BLaER1 (cell line): ENCODE measurements around the gene HPF1.
"Not testable (repeated sequence)": the region's sequence is repeated elsewhere in the genome, so short reads cannot be mapped to it uniquely, and the experiment has no call there.

Experiments
- H3K27ac ChIP-seq: shearing (Covaris generic); formaldehyde crosslinking; 2 replicates; pipeline ENCODE4 v1.8.1; 2022
- H3K27me3 ChIP-seq: shearing (Covaris generic); formaldehyde crosslinking; 2 replicates; pipeline ENCODE4 v1.8.1; 2022
- H3K36me3 ChIP-seq: shearing (Covaris generic); formaldehyde crosslinking; 2 replicates; pipeline ENCODE4 v1.8.1; 2022
- H3K4me1 ChIP-seq: shearing (Covaris generic); formaldehyde crosslinking; 2 replicates; pipeline ENCODE4 v1.8.1; 2022
- H3K4me2 ChIP-seq: shearing (Covaris generic); formaldehyde crosslinking; 2 replicates; pipeline ENCODE4 v1.8.1; 2022
- H3K4me3 ChIP-seq: shearing (Covaris generic); formaldehyde crosslinking; 2 replicates; pipeline ENCODE4 v1.8.1; 2022
- H3K9ac ChIP-seq: shearing (Covaris generic); formaldehyde crosslinking; 2 replicates; pipeline ENCODE4 v1.8.1; 2022
- H3K9me3 ChIP-seq: shearing (Covaris generic); formaldehyde crosslinking; 2 replicates; pipeline ENCODE4 v1.8.1; 2022
- H4K20me1 ChIP-seq: shearing (Covaris generic); formaldehyde crosslinking; 2 replicates; pipeline ENCODE4 v1.8.1; 2022
- Cebpa-rat ChIP-seq: shearing (Covaris generic); IDR thresholded peaks from 2 replicates; pipeline ENCODE4 v1.8.1; 2022

Gene HPF1

DNA sequence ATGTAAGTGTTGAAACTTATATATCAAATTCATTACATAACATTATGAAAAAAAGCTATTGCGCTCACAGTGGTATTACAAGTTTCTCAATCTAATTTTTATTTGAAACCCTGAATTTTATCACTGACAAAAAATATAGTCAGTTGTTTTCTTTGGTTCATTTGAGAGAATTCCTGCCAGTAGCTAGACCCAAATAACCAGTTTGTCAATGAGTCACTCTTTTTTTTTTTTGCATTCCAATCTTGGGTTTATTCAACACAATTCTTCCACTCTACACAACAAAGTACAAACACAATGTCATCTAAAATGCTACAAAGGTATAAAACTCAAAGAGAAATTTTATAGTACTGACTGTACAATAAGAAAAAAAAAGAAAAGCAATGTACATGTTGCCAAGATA lies 13.1 kb downstream of the HPF1 start:
- H3K4me3 ChIP-seq, result no peak overlapping the region
- H3K9ac ChIP-seq, result no peak overlapping the region
- no peak overlapping the region for H3K27ac ChIP-seq
- no peaks in the 10 kb centered on the region for H3K4me1 ChIP-seq
- H3K9me3 ChIP-seq, result no peaks in the 10 kb centered on the region
- peaks cover 39% of the 10 kb centered on the region for H3K36me3 ChIP-seq
- H4K20me1 ChIP-seq, result no peaks in the 10 kb centered on the region
- no peak for TF ChIP-seq Cebpa-rat
- H3K27me3 ChIP-seq, result no peaks in the 10 kb centered on the region
- H3K4me2 ChIP-seq, result no peak overlapping the region

- no peaks in the 10 kb centered on the region for H4K20me1 ChIP-seq
- H3K36me3 ChIP-seq, result peaks cover 43% of the 10 kb centered on the region
- peak; percentile 78; the same call in 1 of the 2 replicates for TF ChIP-seq Cebpa-rat
- H3K9me3 ChIP-seq, result no peaks in the 10 kb centered on the region
- H3K9ac ChIP-seq, result no peak overlapping the region
- no peaks in the 10 kb centered on the region for H3K27me3 ChIP-seq
- no peak overlapping the region for H3K4me3 ChIP-seq
- H3K4me1 ChIP-seq, result no peaks in the 10 kb centered on the region
- H3K27ac ChIP-seq, result no peak overlapping the region
- no peak overlapping the region for H3K4me2 ChIP-seq
Measured at GRCh38 chr4:169741569-169741968, 16.2 kb downstream of the HPF1 start.

GRCh38 chr4:169738604-169739003 lies 19.1 kb downstream of the HPF1 start:
- H4K20me1 ChIP-seq, H3K27me3 ChIP-seq, H3K4me3 ChIP-seq, H3K4me2 ChIP-seq, H3K9ac ChIP-seq, H3K4me1 ChIP-seq, H3K27ac ChIP-seq, H3K9me3 ChIP-seq: not testable (repeated sequence)
- peaks cover 55% of the 10 kb centered on the region for H3K36me3 ChIP-seq

DNA sequence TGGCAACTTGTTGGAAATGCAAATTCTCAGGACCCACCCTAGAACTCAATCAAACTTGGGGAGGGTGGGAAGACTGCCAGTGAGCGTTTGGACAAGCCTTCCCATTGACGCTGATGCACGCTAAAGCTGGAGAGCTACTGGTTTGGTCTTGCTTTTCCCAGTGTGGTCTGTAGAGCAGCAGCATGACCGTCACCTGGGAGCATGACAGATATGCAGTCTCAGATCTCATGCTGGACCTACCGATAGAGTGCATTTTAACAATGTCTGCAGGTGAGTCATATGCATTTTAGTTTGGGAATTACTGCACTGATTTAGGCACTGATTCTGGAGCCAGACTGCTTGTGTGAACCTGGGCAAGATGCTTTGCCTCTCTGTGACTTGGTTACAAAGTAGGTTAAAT lies 27.2 kb downstream of the HPF1 start:
- Histone ChIP-seq H3K9ac (no peak overlapping the region), H3K27me3 (no peaks in the 10 kb centered on the region), H3K4me3 (no peak overlapping the region), H3K9me3 (no peaks in the 10 kb centered on the region), H3K36me3 (peaks cover 61% of the 10 kb centered on the region), H3K4me1 (no peaks in the 10 kb centered on the region), H3K4me2 (no peak overlapping the region), H4K20me1 (no peaks in the 10 kb centered on the region), H3K27ac (no peak overlapping the region)
- no peak for TF ChIP-seq Cebpa-rat

GRCh38 chr4:169727616-169728015 lies 30.1 kb downstream of the HPF1 start:
- Histone ChIP-seq H4K20me1 (no peaks in the 10 kb centered on the region), H3K27ac (no peak overlapping the region), H3K4me1 (no peaks in the 10 kb centered on the region), H3K27me3 (no peaks in the 10 kb centered on the region), H3K4me3 (no peak overlapping the region), H3K9ac (no peak overlapping the region), H3K4me2 (no peak overlapping the region), H3K36me3 (peaks cover 49% of the 10 kb centered on the region), H3K9me3 (no peaks in the 10 kb centered on the region)
- TF ChIP-seq Cebpa-rat, result no peak

GRCh38 chr4:169724260-169724659 lies 33.5 kb downstream of the HPF1 start:
- no peaks in the 10 kb centered on the region for H4K20me1 ChIP-seq
- no peaks in the 10 kb centered on the region for H3K9me3 ChIP-seq
- no peaks in the 10 kb centered on the region for H3K4me1 ChIP-seq
- H3K9ac ChIP-seq, result no peak overlapping the region
- no peaks in the 10 kb centered on the region for H3K27me3 ChIP-seq
- TF ChIP-seq Cebpa-rat, result no peak
- H3K36me3 ChIP-seq, result peaks cover 44% of the 10 kb centered on the region
- H3K27ac ChIP-seq, result no peak overlapping the region
- no peak overlapping the region for H3K4me3 ChIP-seq
- H3K4me2 ChIP-seq, result no peak overlapping the region

- H3K9ac ChIP-seq, result no peak overlapping the region
- no peak overlapping the region for H3K27ac ChIP-seq
- H4K20me1 ChIP-seq, result no peaks in the 10 kb centered on the region
- no peak for TF ChIP-seq Cebpa-rat
- H3K4me1 ChIP-seq, result no peaks in the 10 kb centered on the region
- no peak overlapping the region for H3K4me2 ChIP-seq
- no peaks in the 10 kb centered on the region for H3K27me3 ChIP-seq
- no peaks in the 10 kb centered on the region for H3K9me3 ChIP-seq
- peaks cover 39% of the 10 kb centered on the region for H3K36me3 ChIP-seq
- no peak overlapping the region for H3K4me3 ChIP-seq
Measured at GRCh38 chr4:169723207-169723965, 34.4 kb downstream of the HPF1 start.

DNA sequence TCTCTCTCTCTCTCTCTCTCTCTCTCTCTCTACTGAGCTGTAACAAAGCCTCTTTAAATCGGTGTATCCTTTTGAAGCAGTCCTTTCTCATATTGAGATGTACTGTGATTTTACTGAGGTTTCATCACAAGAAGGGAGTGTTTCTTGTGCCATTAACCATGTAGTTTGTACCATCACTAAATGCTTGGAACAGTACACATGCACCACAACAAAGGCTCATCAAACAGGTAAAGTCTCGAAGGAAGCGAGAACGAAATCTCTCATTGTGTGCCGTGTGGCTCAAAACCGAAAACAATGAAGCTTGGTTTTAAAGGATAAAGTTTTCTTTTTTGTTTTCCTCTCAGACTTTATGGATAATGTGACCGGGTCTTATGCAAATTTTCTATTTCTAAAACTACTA lies 37.2 kb downstream of the HPF1 start:
- no peaks in the 10 kb centered on the region for H3K9me3 ChIP-seq
- H3K4me1 ChIP-seq, result no peaks in the 10 kb centered on the region
- H4K20me1 ChIP-seq, result no peaks in the 10 kb centered on the region
- H3K4me2 ChIP-seq, result no peak overlapping the region
- H3K36me3 ChIP-seq, result peaks cover 32% of the 10 kb centered on the region; the same call in 1 of the 2 replicates
- TF ChIP-seq Cebpa-rat, result no peak
- H3K9ac ChIP-seq, result no peak overlapping the region
- H3K27me3 ChIP-seq, result no peaks in the 10 kb centered on the region
- no peak overlapping the region for H3K27ac ChIP-seq
- no peak overlapping the region for H3K4me3 ChIP-seq

- no peaks in the 10 kb centered on the region for H3K27me3 ChIP-seq
- H3K9ac ChIP-seq, result no peak overlapping the region
- no peaks in the 10 kb centered on the region for H3K4me1 ChIP-seq
- H3K36me3 ChIP-seq, result peaks cover 41% of the 10 kb centered on the region
- H3K4me3 ChIP-seq, result no peak overlapping the region
- no peaks in the 10 kb centered on the region for H4K20me1 ChIP-seq
- H3K27ac ChIP-seq, result no peak overlapping the region
- no peak for TF ChIP-seq Cebpa-rat
- no peaks in the 10 kb centered on the region for H3K9me3 ChIP-seq
- no peak overlapping the region for H3K4me2 ChIP-seq
Measured at GRCh38 chr4:169716677-169717076, 41.1 kb downstream of the HPF1 start.

DNA sequence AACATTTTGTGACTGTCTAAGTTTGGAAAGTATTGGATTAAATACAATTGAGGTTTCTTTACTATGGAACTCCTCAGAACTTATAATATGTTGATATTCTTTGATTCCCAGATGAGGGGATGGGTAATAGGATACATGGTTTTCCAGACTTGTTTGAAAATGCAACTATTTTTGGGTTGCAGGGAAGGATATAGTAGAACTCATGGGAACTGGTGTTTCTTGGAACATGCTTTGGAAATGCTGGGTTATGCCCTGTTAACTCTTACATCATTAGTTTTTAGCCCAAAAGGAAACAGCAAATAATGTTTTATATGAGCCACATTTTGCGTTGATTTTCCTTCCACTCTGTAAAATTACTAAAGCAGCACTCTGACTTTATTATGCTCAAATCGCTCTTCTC lies 41.9 kb downstream of the HPF1 start:
- Histone ChIP-seq H3K9ac (no peak overlapping the region), H4K20me1 (no peaks in the 10 kb centered on the region), H3K4me3 (no peak overlapping the region), H3K4me2 (no peak overlapping the region), H3K4me1 (no peaks in the 10 kb centered on the region), H3K27me3 (no peaks in the 10 kb centered on the region), H3K36me3 (peaks cover 41% of the 10 kb centered on the region), H3K9me3 (no peaks in the 10 kb centered on the region), H3K27ac (no peak overlapping the region)
- no peak for TF ChIP-seq Cebpa-rat
